ENCODE data around the gene CKAP5. TPM values are rescaled to one million over a fixed set of nuclear protein-coding genes. Genes with fewer than 3 reads are reported as not detected.

Gene CKAP5
- polyA plus RNA-seq, 1 experiment = 84.0 TPM

DNA sequence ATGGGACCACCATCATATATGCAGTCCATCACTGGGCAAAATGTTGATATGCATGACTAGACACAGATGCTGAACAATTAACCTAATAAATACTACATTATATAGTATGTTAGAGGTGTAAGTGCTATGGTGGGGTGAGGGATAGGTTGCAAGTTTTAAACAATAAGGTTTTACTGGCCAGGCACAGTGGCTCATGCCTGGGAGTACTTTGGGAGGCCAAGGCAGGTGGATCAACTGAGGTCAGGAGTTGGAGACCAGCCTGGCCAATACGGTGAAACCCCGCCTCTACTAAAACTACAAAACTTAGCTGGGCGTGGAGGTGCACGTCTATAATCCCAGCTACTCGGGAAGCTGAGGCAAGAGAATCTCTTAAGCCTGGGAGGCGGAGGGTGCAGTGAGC is 98.9 kb downstream of the CKAP5 start:
- CTCF ChIA-PET = interaction anchor here (1.0 kb wide), 1 partner anchor 9 kb away, joined by 3 read pairs; no protein-coding TSS in a partner anchor
- TF ChIP-seq, protein P1, sequence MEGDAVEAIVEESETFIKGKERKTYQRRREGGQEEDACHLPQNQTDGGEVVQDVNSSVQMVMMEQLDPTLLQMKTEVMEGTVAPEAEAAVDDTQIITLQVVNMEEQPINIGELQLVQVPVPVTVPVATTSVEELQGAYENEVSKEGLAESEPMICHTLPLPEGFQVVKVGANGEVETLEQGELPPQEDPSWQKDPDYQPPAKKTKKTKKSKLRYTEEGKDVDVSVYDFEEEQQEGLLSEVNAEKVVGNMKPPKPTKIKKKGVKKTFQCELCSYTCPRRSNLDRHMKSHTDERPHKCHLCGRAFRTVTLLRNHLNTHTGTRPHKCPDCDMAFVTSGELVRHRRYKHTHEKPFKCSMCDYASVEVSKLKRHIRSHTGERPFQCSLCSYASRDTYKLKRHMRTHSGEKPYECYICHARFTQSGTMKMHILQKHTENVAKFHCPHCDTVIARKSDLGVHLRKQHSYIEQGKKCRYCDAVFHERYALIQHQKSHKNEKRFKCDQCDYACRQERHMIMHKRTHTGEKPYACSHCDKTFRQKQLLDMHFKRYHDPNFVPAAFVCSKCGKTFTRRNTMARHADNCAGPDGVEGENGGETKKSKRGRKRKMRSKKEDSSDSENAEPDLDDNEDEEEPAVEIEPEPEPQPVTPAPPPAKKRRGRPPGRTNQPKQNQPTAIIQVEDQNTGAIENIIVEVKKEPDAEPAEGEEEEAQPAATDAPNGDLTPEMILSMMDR (IDR thresholded peaks at IDR 0.05; ENCODE audit: insufficient read depth, low read depth, low read length) = no peak
- DNase-seq (ENCODE audit: low read depth) = no peak
- Histone ChIP-seq H3K4me3 (ENCODE audit: low read depth, low read length) (no peak overlapping the region), H3K27me3 (ENCODE audit: control insufficient read depth, insufficient read depth, low read length) (no peaks in the 10 kb centered on the region), H3K36me3 (ENCODE audit: control insufficient read depth, insufficient read depth, low read length) (peaks cover 20% of the 10 kb centered on the region)
- POLR2A ChIA-PET = no interaction called here

DNA sequence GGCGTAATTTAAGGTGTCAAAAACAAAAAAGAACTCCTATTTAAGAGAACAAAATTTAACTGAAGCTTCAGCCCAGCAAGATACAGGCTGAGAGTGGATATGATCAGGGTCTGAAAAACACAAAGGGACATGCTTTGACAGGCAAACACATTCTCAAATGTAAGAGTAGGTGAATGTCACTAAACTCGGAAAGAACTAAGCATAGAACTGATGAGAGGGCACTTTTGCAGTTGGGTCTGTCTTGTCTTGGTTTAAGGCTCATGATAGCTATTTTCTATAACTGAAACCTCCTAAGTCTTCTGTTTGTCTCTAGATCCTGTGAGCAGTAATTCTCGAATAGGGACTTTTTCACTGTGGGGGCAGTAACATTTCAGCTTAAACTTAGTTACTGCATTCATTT is 100.1 kb downstream of the CKAP5 start:
- DNase-seq (ENCODE audit: low read depth) = no peak
- Histone ChIP-seq H3K4me3 (ENCODE audit: low read depth, low read length) (no peak overlapping the region), H3K36me3 (ENCODE audit: control insufficient read depth, insufficient read depth, low read length) (peaks cover 19% of the 10 kb centered on the region), H3K27me3 (ENCODE audit: control insufficient read depth, insufficient read depth, low read length) (no peaks in the 10 kb centered on the region)
- ChIA-PET POLR2A (no interaction called here), CTCF (no interaction called here)
- TF ChIP-seq, protein P1 (IDR thresholded peaks at IDR 0.05; ENCODE audit: insufficient read depth, low read depth, low read length) = no peak

DNA sequence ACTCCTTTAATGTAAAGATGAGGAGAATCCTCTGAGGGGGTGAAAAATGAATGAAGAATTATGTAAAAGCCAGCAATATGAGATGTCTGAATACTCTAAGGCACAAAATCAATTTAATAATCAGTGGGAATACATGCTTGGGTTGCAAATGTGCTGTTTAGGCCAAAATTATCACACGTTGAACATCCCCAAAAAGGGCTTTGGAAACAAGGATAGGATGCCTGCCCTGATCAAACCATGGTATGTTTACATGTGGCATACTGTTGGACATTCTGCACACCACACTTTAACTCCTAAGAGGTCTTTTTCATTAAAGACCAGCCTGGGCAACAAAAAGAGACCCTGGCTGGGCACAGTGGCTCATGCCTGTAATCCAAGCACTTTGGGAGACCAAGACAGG is 100.8 kb downstream of the CKAP5 start:
- Histone ChIP-seq H3K4me3 (ENCODE audit: low read depth, low read length) (no peak overlapping the region), H3K27me3 (ENCODE audit: control insufficient read depth, insufficient read depth, low read length) (no peaks in the 10 kb centered on the region), H3K36me3 (ENCODE audit: control insufficient read depth, insufficient read depth, low read length) (peaks cover 19% of the 10 kb centered on the region)
- POLR2A ChIA-PET = no interaction called here
- TF ChIP-seq, protein P1 (IDR thresholded peaks at IDR 0.05; ENCODE audit: insufficient read depth, low read depth, low read length) = no peak
- CTCF ChIA-PET = no interaction called here
- no peak for DNase-seq (ENCODE audit: low read depth)

DNA sequence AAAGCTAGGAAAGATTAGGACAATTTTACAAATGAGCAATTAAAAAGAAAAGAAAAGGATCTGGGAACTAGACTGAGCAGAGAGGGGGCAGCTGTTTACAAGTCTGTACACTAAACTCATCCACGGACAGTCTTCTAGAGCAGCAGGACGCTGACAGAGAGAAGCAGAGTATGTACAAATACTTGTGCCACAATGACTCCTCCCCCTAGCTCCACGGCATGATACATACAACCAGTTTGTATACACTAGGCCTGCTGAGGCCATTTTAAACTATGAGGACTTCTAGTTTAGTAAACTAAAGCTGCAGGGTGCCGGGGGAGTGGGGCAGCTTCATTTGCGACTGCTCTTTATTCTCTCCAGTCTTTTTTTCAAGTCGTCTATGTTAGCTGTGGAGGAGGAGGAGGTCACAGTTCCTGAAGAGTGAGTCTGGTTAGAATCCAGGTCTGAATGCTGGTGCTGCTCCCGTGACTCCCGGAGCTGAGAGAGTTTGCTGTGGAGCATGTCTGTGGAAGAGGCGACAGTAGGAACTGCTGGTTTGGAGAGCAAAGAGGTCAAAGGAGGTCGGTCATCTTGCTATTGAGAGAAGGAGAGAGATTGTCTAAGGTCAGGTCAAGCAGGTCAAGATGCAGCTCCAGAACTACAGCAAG is 102.3 kb downstream of the CKAP5 start:
- no peaks in the 10 kb centered on the region for H3K27me3 ChIP-seq (ENCODE audit: control insufficient read depth, insufficient read depth, low read length)
- no peak overlapping the region for H3K4me3 ChIP-seq (ENCODE audit: low read depth, low read length)
- H3K36me3 ChIP-seq (ENCODE audit: control insufficient read depth, insufficient read depth, low read length) = peaks cover 18% of the 10 kb centered on the region
- TF ChIP-seq, protein P1 (IDR thresholded peaks at IDR 0.05; ENCODE audit: insufficient read depth, low read depth, low read length) = no peak
- ChIA-PET POLR2A (no interaction called here), CTCF (interaction anchor here (0.5 to 1.2 kb wide), 2 partner anchors 8 to 43 kb away, joined by 5 to 6 read pairs; no protein-coding TSS in a partner anchor)
- no peak for DNase-seq (ENCODE audit: low read depth)

DNA sequence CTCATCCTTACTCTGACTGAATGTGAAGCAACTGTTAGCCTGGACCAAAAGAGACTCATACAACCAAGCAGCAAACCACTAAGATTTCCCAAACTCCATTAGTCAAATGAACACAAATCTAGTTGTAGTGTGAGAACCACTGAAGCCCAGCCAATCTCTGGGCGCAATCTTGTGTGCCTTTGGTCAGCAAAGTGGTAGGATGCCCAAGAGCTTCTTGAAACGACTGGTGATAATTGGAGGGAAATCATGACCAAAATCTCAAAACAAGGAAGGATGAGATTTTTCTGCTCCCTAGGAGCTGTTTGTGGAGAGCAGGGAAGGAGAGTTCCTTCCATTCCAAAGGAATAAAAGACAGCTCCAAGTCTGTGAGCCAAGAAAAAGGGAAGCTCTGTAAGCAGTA is 103.0 kb downstream of the CKAP5 start:
- no peaks in the 10 kb centered on the region for H3K27me3 ChIP-seq (ENCODE audit: control insufficient read depth, insufficient read depth, low read length)
- ChIA-PET POLR2A (no interaction called here), CTCF (interaction anchor here (0.5 kb wide), 1 partner anchor 997 kb away, joined by 3 read pairs; no protein-coding TSS in a partner anchor)
- H3K4me3 ChIP-seq (ENCODE audit: low read depth, low read length) = no peak overlapping the region
- TF ChIP-seq, protein P1 (IDR thresholded peaks at IDR 0.05; ENCODE audit: insufficient read depth, low read depth, low read length) = no peak
- no peak for DNase-seq (ENCODE audit: low read depth)
- peaks cover 18% of the 10 kb centered on the region for H3K36me3 ChIP-seq (ENCODE audit: control insufficient read depth, insufficient read depth, low read length)
